GM21390 (cell line): ENCODE measurements around the gene CPNE9.
A peak's percentile ranks its signal among the peaks of the same experiment; 100 is the strongest.
"Not testable (repeated sequence)": the region's sequence is repeated elsewhere in the genome, so short reads cannot be mapped to it uniquely, and the experiment has no call there.

Experiments
- ATAC-seq: cut with Tn5 transposase; IDR thresholded peaks from one replicate; pipeline ENCODE4 v1.9.1; 2021; ENCODE audit not compliant: unreplicated experiment

The CPNE9 gene

GRCh38 chr3:9745521-9745920, 41.9 kb downstream of the CPNE9 start:
- ATAC-seq: no peak

- ATAC-seq: no peak
Observed at GRCh38 chr3:9746330-9746729, 42.7 kb downstream of the CPNE9 start.

GRCh38 chr3:9747267-9747666, 43.6 kb downstream of the CPNE9 start:
- ATAC-seq: no peak

DNA sequence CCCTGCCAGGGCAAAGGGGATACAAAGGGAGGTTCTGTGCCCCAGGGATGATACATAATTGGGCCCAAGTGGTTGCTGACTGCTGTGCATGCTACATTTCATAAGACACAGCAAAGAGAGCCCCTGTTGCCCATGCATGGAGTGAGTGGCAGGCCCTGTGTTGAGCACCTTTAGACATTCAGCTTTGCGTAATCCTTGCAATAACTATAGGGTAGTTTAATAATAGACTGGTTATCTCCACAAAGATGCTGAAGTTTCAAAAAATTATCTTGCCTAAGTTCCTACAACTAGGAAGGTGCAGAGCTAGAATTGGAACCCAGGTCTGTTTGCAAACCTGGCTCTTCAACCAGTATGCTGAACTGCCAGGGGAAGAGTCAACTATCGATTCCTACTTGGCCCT, 44.4 kb downstream of the CPNE9 start:
- no peak for ATAC-seq

- no peak for ATAC-seq
Observed at GRCh38 chr3:9749296-9749644, 45.6 kb downstream of the CPNE9 start.

DNA sequence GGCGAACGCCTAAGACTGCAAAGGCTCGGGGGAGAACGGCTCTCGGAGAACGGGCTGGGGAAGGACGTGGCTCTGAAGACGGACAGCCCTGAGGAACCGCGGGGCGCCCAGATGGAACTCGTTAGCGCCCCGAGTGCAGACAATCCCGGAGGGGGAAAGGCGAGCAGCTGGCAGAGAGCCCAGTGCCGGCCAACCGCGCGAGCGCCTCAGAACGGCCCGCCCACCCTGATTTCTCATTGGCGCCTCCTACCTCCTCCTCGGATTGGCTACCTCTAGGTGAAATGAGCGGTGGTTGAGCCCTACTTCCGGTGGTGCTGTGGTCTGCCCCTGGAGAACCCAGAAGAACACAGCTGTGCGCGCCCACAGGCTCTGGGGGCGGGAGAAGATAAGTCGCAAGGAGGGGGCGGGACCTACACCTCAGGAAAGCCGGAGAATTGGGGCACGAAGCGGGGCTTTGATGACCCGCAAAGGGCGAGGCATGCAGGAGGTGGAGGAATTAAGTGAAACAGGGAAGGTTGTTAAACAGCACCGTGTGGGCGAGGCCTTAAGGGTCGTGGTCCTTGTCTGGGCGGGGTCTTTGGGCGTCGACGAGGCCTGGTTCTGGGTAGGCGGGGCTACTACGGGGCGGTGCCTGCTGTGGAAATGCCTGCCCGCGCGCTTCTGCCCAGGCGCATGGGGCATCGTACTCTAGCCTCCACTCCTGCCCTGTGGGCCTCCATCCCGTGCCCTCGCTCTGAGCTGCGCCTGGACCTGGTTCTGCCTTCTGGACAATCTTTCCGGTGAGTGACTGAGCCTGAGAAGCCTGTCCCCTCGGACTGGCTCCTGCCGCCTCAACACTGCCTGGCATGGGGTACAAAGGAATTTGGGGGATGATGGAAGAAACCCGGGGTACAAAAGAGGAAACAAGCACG, 46.3 kb downstream of the CPNE9 start, which contains the start of gene OGG1:
Gene OGG1 (plus strand): TSS at position 308 of the 911 bp plus-strand sequence. CDS start 335 bp downstream, at position 643.
- ATAC-seq: peak; percentile 93

DNA sequence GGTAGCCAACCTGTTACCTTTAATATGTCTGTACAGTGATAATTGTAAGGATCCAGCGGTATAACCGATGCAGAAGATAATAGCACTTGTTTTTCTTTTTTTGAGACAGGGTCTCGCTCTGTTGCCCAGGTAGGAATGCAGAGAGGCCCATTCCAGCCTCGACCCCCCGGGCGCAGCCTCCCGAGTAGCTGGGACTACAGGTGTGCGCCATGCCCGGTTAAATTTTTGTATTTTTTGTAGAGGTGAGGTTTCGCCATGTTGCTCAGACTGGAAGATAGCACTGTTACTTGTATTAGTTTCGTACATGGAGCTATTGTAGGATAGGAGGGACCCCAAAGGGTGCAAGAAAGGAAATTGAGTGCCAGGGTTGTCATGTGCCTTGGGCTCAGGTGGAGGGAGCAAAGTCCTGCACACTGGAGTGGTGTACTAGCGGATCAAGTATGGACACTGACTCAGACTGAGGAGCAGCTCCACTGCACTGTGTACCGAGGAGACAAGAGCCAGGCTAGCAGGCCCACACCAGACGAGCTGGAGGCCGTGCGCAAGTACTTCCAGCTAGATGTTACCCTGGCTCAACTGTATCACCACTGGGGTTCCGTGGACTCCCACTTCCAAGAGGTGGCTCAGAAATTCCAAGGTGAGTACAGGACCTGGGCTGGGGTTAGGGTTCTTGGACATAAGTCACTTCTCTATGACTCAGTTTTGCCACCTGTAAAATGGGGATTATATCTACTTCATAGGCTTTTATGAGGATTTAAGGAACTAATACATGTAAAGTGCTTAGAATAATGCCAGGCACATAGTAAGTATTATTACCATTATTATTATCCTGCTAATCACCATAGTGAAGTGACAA, 47.2 kb downstream of the CPNE9 start:
- no peak for ATAC-seq

GRCh38 chr3:9754678-9755077, 51.0 kb downstream of the CPNE9 start:
- no peak for ATAC-seq

DNA sequence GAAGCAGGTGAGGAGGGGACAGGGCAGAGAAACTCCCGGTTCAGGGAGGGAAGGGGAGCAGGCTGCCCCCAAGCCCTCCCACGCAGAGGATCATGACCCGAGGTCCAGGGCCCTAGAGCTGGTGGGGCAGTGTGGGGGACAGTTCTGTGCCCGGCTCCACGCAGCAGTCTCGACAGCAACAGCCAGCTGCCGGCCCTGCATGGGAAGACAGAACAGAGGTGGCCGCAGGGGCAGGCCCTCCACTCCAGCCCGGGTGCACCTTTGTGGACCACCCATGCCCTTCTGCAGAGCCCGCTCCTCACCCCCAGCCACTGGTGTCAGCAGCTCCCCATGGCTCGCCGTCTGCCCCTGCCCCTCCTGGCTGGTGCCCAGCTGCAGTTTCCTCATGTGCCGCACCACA, 53.8 kb downstream of the CPNE9 start:
- ATAC-seq: no peak

- no peak for ATAC-seq
Observed at GRCh38 chr3:9760779-9761505, 57.3 kb downstream of the CPNE9 start.

DNA sequence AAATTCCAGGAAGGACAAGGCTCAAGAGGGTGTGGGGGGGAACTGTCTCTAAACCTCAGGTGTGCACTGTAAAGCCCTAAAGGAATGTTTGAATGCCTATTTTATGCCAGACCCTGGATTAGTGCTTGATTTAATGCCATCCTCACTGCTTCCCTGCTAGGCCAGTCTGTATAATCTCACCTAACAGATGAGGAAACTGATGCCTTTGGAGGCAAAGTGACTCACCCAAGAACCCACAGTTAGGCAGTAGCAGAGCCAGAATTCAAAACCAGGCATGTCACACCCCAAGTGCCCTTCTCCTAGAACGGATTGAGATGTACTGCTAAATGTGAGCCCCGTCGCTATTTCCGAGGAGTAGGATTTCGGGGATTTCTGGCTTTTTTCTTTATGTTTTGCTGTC, 58.3 kb downstream of the CPNE9 start:
- no peak for ATAC-seq

DNA sequence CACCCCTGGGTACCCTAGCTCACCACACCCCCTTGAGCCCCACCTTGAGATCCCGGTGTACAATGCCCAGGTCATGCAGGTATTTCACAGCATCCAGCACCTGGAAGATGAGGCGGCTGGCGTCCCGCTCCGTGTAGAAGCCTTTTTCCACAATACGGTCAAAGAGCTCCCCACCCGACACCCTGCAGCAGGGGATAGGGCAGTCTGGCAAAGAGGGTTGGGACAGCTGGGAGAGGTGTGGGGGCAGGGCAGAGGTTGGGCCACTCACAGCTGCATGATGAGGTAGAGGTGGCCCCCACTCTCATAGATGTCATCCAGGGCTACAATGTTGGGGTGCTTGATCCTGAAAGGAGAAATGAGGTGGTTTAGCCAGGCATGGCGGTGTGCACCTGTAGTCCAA, 59.2 kb downstream of the CPNE9 start:
- no peak for ATAC-seq

DNA sequence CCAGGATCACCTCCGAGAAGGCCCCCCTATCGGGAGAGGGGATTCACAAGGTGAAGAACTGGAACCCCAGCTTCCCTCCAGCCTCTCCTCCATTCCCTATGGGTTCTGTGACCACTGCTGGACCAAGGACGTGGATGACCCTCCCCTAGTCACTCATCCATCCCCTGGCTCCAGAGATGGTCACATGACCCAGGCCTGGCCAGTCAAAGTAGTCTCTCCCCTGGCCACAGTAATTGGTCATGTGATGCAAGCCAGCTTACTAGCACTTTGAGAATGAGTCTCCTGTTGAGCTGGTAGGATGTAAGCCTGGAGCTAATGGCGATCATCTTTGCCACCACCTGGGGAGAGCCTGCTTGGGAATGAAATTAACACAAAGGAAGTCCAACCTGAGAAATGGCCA, 62.2 kb downstream of the CPNE9 start:
- ATAC-seq: no peak

GRCh38 chr3:9767418-9767817, 63.8 kb downstream of the CPNE9 start:
- no peak for ATAC-seq

DNA sequence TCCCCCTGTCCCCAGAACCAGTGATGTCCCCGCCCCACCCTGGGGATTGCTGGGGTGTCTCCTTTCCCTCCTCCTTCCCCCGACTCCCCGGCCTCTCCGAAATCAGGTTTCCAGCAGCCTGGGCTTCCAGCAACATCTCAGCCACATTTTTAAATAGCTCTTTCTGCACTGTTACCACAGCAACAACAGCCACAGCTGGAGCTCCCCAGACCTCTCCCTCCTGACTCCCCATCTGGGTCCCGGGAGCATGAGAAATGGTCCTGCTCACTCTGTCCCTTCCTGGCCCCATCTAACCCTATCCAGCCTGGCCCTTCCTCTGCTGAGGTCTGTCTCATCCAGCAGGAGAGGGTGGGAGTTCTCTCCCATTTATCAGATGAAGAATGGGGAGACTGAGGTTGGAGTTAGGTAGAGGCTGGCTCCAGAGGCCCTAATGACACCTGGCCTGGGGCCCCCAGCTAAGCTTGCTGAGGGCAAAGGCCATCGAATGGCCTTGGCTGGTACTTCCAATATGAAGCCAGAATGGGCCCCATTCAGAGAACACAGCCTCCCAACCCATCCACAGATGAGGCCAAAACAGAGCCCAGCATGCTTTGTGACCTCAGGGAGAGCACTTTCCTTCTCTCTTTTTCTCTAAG, 64.6 kb downstream of the CPNE9 start:
- no peak for ATAC-seq

DNA sequence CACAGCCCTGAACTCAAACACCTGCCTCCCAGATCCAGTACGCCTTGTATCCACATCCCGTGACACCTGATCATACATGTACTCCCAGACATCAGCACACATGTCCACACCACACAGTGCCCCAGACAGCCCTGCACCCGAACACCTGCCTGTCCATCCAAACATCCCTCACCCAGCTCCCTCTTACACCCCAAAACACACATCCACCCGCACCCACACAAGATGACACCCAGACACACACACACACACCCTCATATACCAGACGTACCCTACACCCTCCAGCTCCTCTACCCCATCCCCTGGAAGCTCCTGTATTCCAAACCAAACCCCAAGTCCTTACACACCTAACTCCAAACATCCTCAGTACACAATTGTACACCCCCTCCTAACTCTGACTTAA, 65.4 kb downstream of the CPNE9 start:
- ATAC-seq: no peak

DNA sequence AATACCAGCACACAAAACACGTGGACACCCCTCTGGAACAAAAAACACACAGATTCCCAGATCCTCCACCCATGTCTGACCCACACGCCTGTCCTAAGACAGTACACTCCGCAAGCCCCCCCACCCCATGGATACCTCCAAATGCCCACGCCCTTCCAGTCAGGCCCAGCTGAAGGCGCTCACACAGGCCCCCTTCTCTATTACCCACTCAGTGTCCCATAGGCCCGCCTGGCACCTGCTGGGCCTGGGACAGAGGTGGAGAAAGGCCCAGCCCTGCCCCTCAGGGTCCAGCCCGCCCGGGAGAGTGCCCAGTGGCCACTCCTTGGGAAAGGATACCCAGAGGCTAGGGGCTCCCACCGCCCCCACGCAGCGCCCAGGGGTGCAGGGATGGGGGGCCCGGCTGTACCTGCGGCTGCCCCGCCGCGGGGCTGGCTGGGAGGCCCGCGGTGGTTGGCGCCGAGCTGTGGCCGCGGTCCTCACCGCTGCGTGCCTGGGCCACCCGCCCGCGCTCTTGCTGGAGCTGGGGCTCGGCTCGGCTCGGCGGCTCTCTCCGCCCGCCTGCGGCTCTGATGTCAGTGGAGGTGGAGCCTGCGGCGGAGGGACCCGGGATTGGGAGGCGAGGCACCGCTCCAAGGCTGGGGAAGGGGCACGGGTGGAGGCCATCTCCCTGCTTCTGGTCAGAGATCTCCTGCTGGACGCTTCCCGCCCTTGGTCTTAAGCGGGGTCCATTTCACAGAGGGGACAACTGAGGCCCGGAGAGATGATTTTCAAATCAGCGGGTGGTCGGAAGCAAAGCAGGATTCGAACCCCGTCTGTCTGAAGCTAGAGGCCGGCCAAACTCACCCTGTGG, 66.0 kb downstream of the CPNE9 start, which contains the start of gene CAMK1:
Gene CAMK1 (minus strand): TSS at position 522 of the 850 bp plus-strand sequence. CDS start 2,198 bp downstream, outside the sequence.
- ATAC-seq: peak; percentile 54

- ATAC-seq: no peak
Observed at GRCh38 chr3:9770276-9770812, 66.7 kb downstream of the CPNE9 start.

GRCh38 chr3:9771007-9771406, 67.4 kb downstream of the CPNE9 start:
- ATAC-seq: not testable (repeated sequence)
